Measurements from ENCODE around the gene PCID2. TPM values are rescaled to one million over a fixed set of nuclear protein-coding genes. Genes with fewer than 3 reads are reported as not detected.

PCID2 gene
- total and polyA plus RNA-seq, 2 experiments from 2014 or later: 79.6 to 107 TPM

DNA sequence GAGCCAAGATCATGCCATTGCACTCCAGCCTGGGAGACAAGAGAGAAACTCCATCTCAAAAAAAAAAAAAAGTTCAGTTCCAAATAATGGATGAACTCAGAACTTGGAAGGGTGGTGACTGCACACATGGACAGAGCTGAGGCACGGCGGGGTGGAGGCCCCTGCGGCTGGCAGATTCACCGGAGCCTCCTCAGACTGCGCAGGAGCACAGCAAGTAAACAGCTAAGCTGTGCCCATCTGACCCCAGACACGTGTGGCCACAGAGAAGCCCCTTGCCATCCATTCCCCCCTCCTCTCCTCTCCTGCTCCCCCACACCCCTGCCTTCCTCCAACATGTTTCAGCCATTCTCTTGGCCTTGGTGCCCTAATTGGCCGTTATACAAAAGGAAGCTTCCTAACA is 65.6 kb downstream of the PCID2 start (continued):
- TF ChIP-seq, protein P1, sequence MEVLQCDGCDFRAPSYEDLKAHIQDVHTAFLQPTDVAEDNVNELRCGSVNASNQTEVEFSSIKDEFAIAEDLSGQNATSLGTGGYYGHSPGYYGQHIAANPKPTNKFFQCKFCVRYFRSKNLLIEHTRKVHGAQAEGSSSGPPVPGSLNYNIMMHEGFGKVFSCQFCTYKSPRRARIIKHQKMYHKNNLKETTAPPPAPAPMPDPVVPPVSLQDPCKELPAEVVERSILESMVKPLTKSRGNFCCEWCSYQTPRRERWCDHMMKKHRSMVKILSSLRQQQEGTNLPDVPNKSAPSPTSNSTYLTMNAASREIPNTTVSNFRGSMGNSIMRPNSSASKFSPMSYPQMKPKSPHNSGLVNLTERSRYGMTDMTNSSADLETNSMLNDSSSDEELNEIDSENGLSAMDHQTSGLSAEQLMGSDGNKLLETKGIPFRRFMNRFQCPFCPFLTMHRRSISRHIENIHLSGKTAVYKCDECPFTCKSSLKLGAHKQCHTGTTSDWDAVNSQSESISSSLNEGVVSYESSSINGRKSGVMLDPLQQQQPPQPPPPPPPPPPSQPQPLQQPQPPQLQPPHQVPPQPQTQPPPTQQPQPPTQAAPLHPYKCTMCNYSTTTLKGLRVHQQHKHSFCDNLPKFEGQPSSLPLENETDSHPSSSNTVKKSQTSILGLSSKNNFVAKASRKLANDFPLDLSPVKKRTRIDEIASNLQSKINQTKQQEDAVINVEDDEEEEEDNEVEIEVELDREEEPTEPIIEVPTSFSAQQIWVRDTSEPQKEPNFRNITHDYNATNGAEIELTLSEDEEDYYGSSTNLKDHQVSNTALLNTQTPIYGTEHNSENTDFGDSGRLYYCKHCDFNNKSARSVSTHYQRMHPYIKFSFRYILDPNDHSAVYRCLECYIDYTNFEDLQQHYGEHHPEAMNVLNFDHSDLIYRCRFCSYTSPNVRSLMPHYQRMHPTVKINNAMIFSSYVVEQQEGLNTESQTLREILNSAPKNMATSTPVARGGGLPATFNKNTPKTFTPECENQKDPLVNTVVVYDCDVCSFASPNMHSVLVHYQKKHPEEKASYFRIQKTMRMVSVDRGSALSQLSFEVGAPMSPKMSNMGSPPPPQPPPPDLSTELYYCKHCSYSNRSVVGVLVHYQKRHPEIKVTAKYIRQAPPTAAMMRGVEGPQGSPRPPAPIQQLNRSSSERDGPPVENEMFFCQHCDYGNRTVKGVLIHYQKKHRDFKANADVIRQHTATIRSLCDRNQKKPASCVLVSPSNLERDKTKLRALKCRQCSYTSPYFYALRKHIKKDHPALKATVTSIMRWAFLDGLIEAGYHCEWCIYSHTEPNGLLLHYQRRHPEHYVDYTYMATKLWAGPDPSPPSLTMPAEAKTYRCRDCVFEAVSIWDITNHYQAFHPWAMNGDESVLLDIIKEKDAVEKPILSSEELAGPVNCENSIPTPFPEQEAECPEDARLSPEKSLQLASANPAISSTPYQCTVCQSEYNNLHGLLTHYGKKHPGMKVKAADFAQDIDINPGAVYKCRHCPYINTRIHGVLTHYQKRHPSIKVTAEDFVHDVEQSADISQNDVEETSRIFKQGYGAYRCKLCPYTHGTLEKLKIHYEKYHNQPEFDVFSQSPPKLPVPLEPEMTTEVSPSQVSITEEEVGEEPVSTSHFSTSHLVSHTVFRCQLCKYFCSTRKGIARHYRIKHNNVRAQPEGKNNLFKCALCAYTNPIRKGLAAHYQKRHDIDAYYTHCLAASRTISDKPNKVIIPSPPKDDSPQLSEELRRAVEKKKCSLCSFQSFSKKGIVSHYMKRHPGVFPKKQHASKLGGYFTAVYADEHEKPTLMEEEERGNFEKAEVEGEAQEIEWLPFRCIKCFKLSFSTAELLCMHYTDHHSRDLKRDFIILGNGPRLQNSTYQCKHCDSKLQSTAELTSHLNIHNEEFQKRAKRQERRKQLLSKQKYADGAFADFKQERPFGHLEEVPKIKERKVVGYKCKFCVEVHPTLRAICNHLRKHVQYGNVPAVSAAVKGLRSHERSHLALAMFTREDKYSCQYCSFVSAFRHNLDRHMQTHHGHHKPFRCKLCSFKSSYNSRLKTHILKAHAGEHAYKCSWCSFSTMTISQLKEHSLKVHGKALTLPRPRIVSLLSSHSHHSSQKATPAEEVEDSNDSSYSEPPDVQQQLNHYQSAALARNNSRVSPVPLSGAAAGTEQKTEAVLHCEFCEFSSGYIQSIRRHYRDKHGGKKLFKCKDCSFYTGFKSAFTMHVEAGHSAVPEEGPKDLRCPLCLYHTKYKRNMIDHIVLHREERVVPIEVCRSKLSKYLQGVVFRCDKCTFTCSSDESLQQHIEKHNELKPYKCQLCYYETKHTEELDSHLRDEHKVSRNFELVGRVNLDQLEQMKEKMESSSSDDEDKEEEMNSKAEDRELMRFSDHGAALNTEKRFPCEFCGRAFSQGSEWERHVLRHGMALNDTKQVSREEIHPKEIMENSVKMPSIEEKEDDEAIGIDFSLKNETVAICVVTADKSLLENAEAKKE (CRISPR knock-in tag; IDR thresholded peaks at IDR 0.05): no peak

DNA sequence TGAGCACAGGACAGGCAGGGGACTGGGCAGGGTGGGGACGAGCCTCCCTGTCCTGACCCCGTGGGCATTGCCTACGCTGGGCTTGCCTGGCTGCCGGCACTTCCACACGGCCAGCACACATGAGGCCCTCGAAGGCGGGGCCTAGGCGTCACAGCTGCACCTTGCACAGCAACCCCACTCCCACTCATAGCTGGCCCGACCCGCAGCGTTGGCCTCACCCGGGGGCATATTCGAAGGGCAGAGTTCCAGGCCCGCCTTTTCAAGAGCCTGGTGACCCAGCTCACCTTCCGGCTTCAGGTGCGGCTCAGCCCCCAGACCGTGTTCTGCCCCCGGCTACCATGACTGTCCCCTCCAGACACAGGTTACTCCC is 66.9 kb downstream of the PCID2 start:
- H3K4me1 ChIP-seq (ENCODE audit: insufficient read depth): peaks cover 9% of the 10 kb centered on the region
- H3K4me1 Mint-ChIP-seq: peaks cover 14% of the 10 kb centered on the region
- no peaks in the 10 kb centered on the region for H3K27me3 ChIP-seq (ENCODE audit: insufficient read depth)
- no peak overlapping the region for H3K27ac ChIP-seq (ENCODE audit: low read depth)
- H3K4me3 ChIP-seq: no peak overlapping the region
- no peaks in the 10 kb centered on the region for H3K27me3 Mint-ChIP-seq (ENCODE audit: insufficient read depth, low read depth, poor library complexity)
- H3K79me2 ChIP-seq (replicated peaks; ENCODE audit: insufficient read depth): no peaks in the 10 kb centered on the region
- no peak for ATAC-seq
- H3K4me2 ChIP-seq: no peak overlapping the region
- H3K36me3 Mint-ChIP-seq (ENCODE audit: low read depth): no peaks in the 10 kb centered on the region
- no peak overlapping the region for H3K27ac Mint-ChIP-seq
- H3K4me3 Mint-ChIP-seq: no peak overlapping the region
- no peaks in the 10 kb centered on the region for H3K36me3 ChIP-seq (ENCODE audit: insufficient read depth)
- no peaks in the 10 kb centered on the region for H3K9me2 ChIP-seq (ENCODE audit: insufficient read depth)
- no peak overlapping the region for H2AFZ ChIP-seq
- no peaks in the 10 kb centered on the region for H3F3A ChIP-seq (replicated peaks; ENCODE audit: low read depth)
- TF ChIP-seq ZNF114 (CRISPR knock-in tag; IDR thresholded peaks at IDR 0.05): no peak
- TF ChIP-seq, protein P2, sequence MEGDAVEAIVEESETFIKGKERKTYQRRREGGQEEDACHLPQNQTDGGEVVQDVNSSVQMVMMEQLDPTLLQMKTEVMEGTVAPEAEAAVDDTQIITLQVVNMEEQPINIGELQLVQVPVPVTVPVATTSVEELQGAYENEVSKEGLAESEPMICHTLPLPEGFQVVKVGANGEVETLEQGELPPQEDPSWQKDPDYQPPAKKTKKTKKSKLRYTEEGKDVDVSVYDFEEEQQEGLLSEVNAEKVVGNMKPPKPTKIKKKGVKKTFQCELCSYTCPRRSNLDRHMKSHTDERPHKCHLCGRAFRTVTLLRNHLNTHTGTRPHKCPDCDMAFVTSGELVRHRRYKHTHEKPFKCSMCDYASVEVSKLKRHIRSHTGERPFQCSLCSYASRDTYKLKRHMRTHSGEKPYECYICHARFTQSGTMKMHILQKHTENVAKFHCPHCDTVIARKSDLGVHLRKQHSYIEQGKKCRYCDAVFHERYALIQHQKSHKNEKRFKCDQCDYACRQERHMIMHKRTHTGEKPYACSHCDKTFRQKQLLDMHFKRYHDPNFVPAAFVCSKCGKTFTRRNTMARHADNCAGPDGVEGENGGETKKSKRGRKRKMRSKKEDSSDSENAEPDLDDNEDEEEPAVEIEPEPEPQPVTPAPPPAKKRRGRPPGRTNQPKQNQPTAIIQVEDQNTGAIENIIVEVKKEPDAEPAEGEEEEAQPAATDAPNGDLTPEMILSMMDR (conservative IDR thresholded peaks at IDR 0.05; ENCODE audit: low read depth in 2 of 2): no peak
- no peak for TF ChIP-seq POLR2AphosphoS5 (IDR thresholded peaks at IDR 0.05; ENCODE audit: low read depth)
- no peak for TF ChIP-seq EZH2phosphoT487 (IDR thresholded peaks at IDR 0.05; ENCODE audit: unreplicated experiment)
- no peak for TF ChIP-seq STAT1 (IDR thresholded peaks at IDR 0.05; ENCODE audit: unreplicated experiment)
- TF ChIP-seq, protein P3, sequence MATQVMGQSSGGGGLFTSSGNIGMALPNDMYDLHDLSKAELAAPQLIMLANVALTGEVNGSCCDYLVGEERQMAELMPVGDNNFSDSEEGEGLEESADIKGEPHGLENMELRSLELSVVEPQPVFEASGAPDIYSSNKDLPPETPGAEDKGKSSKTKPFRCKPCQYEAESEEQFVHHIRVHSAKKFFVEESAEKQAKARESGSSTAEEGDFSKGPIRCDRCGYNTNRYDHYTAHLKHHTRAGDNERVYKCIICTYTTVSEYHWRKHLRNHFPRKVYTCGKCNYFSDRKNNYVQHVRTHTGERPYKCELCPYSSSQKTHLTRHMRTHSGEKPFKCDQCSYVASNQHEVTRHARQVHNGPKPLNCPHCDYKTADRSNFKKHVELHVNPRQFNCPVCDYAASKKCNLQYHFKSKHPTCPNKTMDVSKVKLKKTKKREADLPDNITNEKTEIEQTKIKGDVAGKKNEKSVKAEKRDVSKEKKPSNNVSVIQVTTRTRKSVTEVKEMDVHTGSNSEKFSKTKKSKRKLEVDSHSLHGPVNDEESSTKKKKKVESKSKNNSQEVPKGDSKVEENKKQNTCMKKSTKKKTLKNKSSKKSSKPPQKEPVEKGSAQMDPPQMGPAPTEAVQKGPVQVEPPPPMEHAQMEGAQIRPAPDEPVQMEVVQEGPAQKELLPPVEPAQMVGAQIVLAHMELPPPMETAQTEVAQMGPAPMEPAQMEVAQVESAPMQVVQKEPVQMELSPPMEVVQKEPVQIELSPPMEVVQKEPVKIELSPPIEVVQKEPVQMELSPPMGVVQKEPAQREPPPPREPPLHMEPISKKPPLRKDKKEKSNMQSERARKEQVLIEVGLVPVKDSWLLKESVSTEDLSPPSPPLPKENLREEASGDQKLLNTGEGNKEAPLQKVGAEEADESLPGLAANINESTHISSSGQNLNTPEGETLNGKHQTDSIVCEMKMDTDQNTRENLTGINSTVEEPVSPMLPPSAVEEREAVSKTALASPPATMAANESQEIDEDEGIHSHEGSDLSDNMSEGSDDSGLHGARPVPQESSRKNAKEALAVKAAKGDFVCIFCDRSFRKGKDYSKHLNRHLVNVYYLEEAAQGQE (IDR thresholded peaks at IDR 0.05; ENCODE audit: unreplicated experiment): no peak
- TF ChIP-seq EZH2 (IDR thresholded peaks at IDR 0.05; ENCODE audit: low read depth, unreplicated experiment): no peak
- H4K20me1 ChIP-seq (replicated peaks; ENCODE audit: insufficient read depth): no peaks in the 10 kb centered on the region
- H3K9me3 Mint-ChIP-seq: no peaks in the 10 kb centered on the region
- DNase-seq (ENCODE audit: low spot score): no peak
